SK-N-SH treated with all-trans-retinoic acid at 6 μM for 48 hours (cell line): Measurements from ENCODE around the gene GMPPB.

ENCODE experiments used
- ATAC-seq: fragments of 200-7000 bp; cut with Tn5 transposase; 3 replicates; pipeline ENCODE4 v1.9.1; 2020; ENCODE audit warnings: mild to moderate bottlenecking, moderate library complexity
- ARNTL ChIP-seq: fragments of 450-650 bp; formaldehyde crosslinking; IDR thresholded peaks from 2 replicates; pipeline ENCODE4 v1.5.0; 2020; ENCODE audit warnings: low read depth, mild to moderate bottlenecking, moderate library complexity, borderline replicate concordance
- BACH2 ChIP-seq: fragments of 250-450 bp; sonication (Bioruptor Pico); IDR thresholded peaks from 2 replicates; pipeline ENCODE4 v1.9.0; 2021; ENCODE audit warnings: mild to moderate bottlenecking, borderline replicate concordance
- CREB5 ChIP-seq: fragments of 250-450 bp; sonication (Bioruptor Pico); IDR thresholded peaks from 2 replicates; pipeline ENCODE4 v1.5.1; 2020; ENCODE audit warnings: low read depth, mild to moderate bottlenecking, moderate library complexity
- CSRNP3 ChIP-seq: fragments of 250-450 bp; sonication (Bioruptor Pico); IDR thresholded peaks from 2 replicates; pipeline ENCODE4 v1.5.1; 2021; ENCODE audit warnings: mild to moderate bottlenecking, moderate library complexity
- ESRRG ChIP-seq: fragments of 250-450 bp; sonication (Bioruptor Pico); IDR thresholded peaks from 2 replicates; pipeline ENCODE4 v1.6.1; 2021; ENCODE audit warnings: mild to moderate bottlenecking
- GLIS3 ChIP-seq: fragments of 250-450 bp; sonication (Bioruptor Pico); IDR thresholded peaks from 2 replicates; pipeline ENCODE4 v1.5.0; 2020; ENCODE audit warnings: mild to moderate bottlenecking, moderate library complexity
- ISL1 ChIP-seq: fragments of 250-450 bp; sonication (Bioruptor Pico); IDR thresholded peaks from 2 replicates; pipeline ENCODE4 v2.1.2; 2022; ENCODE audit warnings: mild to moderate bottlenecking, moderate library complexity
- OSR1 ChIP-seq: fragments of 250-450 bp; sonication (Bioruptor Pico); IDR thresholded peaks from 2 replicates; pipeline ENCODE4 v1.8.0; 2022; ENCODE audit warnings: moderate library complexity, mild to moderate bottlenecking, inconsistent platforms
- PATZ1 ChIP-seq: fragments of 250-450 bp; sonication (Bioruptor Pico); IDR thresholded peaks from 2 replicates; pipeline ENCODE4 v1.8.0; 2020; ENCODE audit warnings: mild to moderate bottlenecking, moderate library complexity, borderline replicate concordance
- POU6F1 ChIP-seq: fragments of 250-450 bp; sonication (Bioruptor Pico); IDR thresholded peaks from 2 replicates; pipeline ENCODE4 v1.8.0; 2021; ENCODE audit warnings: low read depth, mild to moderate bottlenecking, moderate library complexity, borderline replicate concordance
- PPARA ChIP-seq: fragments of 250-450 bp; sonication (Bioruptor Pico); IDR thresholded peaks from 2 replicates; pipeline ENCODE4 v1.5.0; 2020; ENCODE audit warnings: mild to moderate bottlenecking, borderline replicate concordance
- RARB ChIP-seq: fragments of 250-450 bp; sonication (Bioruptor Pico); IDR thresholded peaks from 2 replicates; pipeline ENCODE4 v1.8.0; 2021; ENCODE audit warnings: mild to moderate bottlenecking, moderate library complexity
- SNAI2 ChIP-seq: fragments of 250-450 bp; sonication (Bioruptor Pico); IDR thresholded peaks from 2 replicates; pipeline ENCODE4 v1.5.0; 2020; ENCODE audit warnings: mild to moderate bottlenecking, moderate library complexity
- TCF4 ChIP-seq: fragments of 250-450 bp; sonication (Bioruptor Pico); IDR thresholded peaks from 2 replicates; pipeline ENCODE4 v1.8.0; 2021; ENCODE audit warnings: mild to moderate bottlenecking, moderate library complexity, borderline replicate concordance
- TOX ChIP-seq: fragments of 250-450 bp; sonication (Bioruptor Pico); IDR thresholded peaks from 2 replicates; pipeline ENCODE4 v1.8.0; 2021; ENCODE audit warnings: mild to moderate bottlenecking, moderate library complexity, borderline replicate concordance
- TSHZ2 ChIP-seq: fragments of 250-450 bp; sonication (Bioruptor Pico); IDR thresholded peaks from 2 replicates; pipeline ENCODE4 v1.5.0; 2020; ENCODE audit warnings: mild to moderate bottlenecking, moderate library complexity
- ZFP3 ChIP-seq: fragments of 250-450 bp; sonication (Bioruptor Pico); IDR thresholded peaks from 2 replicates; pipeline ENCODE4 v1.5.0; 2020; ENCODE audit warnings: mild to moderate bottlenecking, moderate library complexity
- ZFP30 ChIP-seq: fragments of 450-650 bp; formaldehyde crosslinking; IDR thresholded peaks from 2 replicates; pipeline ENCODE4 v1.5.0; 2022; ENCODE audit warnings: mild to moderate bottlenecking, moderate library complexity
- ZNF565 ChIP-seq: fragments of 450-650 bp; formaldehyde crosslinking; conservative IDR thresholded peaks from 2 replicates; pipeline ENCODE4 v1.5.0; 2020; ENCODE audit warnings: low read depth, mild to moderate bottlenecking, moderate library complexity
- ZNF8 ChIP-seq: fragments of 450-650 bp; formaldehyde crosslinking; IDR thresholded peaks from 2 replicates; pipeline ENCODE4 v1.5.0; 2020; ENCODE audit warnings: mild to moderate bottlenecking, moderate library complexity

GMPPB gene

GRCh38 chr3:49769286-49769915, 45.6 kb upstream of the GMPPB start:
- ATAC-seq, result peak; percentile 45; the same call in 2 of the 3 replicates
- TF ChIP-seq ARNTL (CRISPR knock-in tag) (no peak), ZNF565 (CRISPR knock-in tag) (no peak), RARB (CRISPR knock-in tag) (no peak), POU6F1 (CRISPR knock-in tag) (no peak), PATZ1 (CRISPR knock-in tag) (no peak), ZFP30 (CRISPR knock-in tag) (no peak)
- TF ChIP-seq, all 23 proteins: peak for 0

- TF ChIP-seq ESRRG (CRISPR knock-in tag) (no peak), POU6F1 (CRISPR knock-in tag) (no peak), BACH2 (CRISPR knock-in tag) (no peak), GLIS3 (CRISPR knock-in tag) (no peak), CREB5 (no peak), ISL1 (CRISPR knock-in tag) (no peak), SNAI2 (CRISPR knock-in tag) (no peak), TSHZ2 (no peak), PPARA (CRISPR knock-in tag) (no peak), ZFP3 (CRISPR knock-in tag) (no peak), OSR1 (CRISPR knock-in tag) (no peak), TCF4 (CRISPR knock-in tag) (no peak), CSRNP3 (CRISPR knock-in tag) (no peak), RARB (CRISPR knock-in tag) (no peak), ZNF8 (CRISPR knock-in tag) (no peak), ARNTL (CRISPR knock-in tag) (no peak), ZNF565 (CRISPR knock-in tag) (no peak), TOX (no peak)
- no peak for ATAC-seq
Observed at GRCh38 chr3:49763981-49764380, 40.2 kb upstream of the GMPPB start.
